Mesendoderm (in vitro differentiated cells): ENCODE data around the gene SMIM10L2A.
"Not testable (repeated sequence)": the region's sequence is repeated elsewhere in the genome, so short reads cannot be mapped to it uniquely, and the experiment has no call there.

ENCODE experiments used
- DNase-seq: peaks from one replicate; pipeline ENCODE4 v3.0.0; 2013
- H2AK5ac ChIP-seq: 2 replicates; pipeline ENCODE4 v1.6.1; 2013; ENCODE audit warnings: low read length, inconsistent platforms
- H2BK120ac ChIP-seq: 2 replicates; pipeline ENCODE4 v1.6.1; 2013; ENCODE audit warnings: low read depth, mild to moderate bottlenecking, low read length, moderate library complexity, mixed read lengths
- H2BK15ac ChIP-seq: replicated peaks from 2 replicates; pipeline ENCODE4 v1.6.1; 2013; ENCODE audit warnings: low read depth, mild to moderate bottlenecking, moderate library complexity
- H2BK5ac ChIP-seq: 2 replicates; pipeline ENCODE4 v1.6.1; 2013; ENCODE audit warnings: low read length, inconsistent platforms
- H3K18ac ChIP-seq: 2 replicates; pipeline ENCODE4 v1.6.1; 2013; ENCODE audit warnings: mild to moderate bottlenecking, low read length, mixed read lengths
- H3K23ac ChIP-seq: one replicate; pipeline ENCODE4 v1.6.1; 2013; ENCODE audit warnings: low read length
- H3K27ac ChIP-seq: 2 replicates; pipeline ENCODE4 v1.5.1; 2013; ENCODE audit warnings: low read depth, mild to moderate bottlenecking, inconsistent platforms, low read length, moderate library complexity
- H3K27me3 ChIP-seq: 2 replicates; pipeline ENCODE4 v1.6.1; 2013; ENCODE audit warnings: low read length, control low read depth, mild to moderate bottlenecking, inconsistent platforms; ENCODE audit not compliant: insufficient read depth, poor library complexity
- H3K36me3 ChIP-seq: 2 replicates; pipeline ENCODE4 v1.6.1; 2013; ENCODE audit warnings: low read length, inconsistent platforms; ENCODE audit not compliant: control insufficient read depth, insufficient read depth
- H3K4ac ChIP-seq: one replicate; pipeline ENCODE4 v1.6.1; 2013; ENCODE audit warnings: low read depth, mild to moderate bottlenecking, low read length, moderate library complexity
- H3K4me1 ChIP-seq: 2 replicates; pipeline ENCODE4 v1.6.1; 2013; ENCODE audit warnings: low read depth, low read length, inconsistent platforms; ENCODE audit not compliant: control insufficient read depth
- H3K4me2 ChIP-seq: 2 replicates; pipeline ENCODE4 v1.6.1; 2013; ENCODE audit warnings: low read length
- H3K4me3 ChIP-seq: 2 replicates; pipeline ENCODE4 v1.5.1; 2013; ENCODE audit warnings: mild to moderate bottlenecking, low read length
- H3K56ac ChIP-seq: one replicate; pipeline ENCODE4 v1.6.1; 2013; ENCODE audit warnings: low read length
- H3K79me1 ChIP-seq: 2 replicates; pipeline ENCODE4 v1.6.1; 2013; ENCODE audit warnings: low read length, inconsistent platforms
- H3K79me2 ChIP-seq: 2 replicates; pipeline ENCODE4 v1.6.1; 2013; ENCODE audit warnings: mild to moderate bottlenecking, low read length; ENCODE audit not compliant: control insufficient read depth, insufficient read depth
- H3K9ac ChIP-seq: 2 replicates; pipeline ENCODE4 v1.6.1; 2013; ENCODE audit warnings: low read length, inconsistent platforms
- H4K5ac ChIP-seq: one replicate; pipeline ENCODE4 v1.6.1; 2013; ENCODE audit warnings: low read length
- H4K8ac ChIP-seq: one replicate; pipeline ENCODE4 v1.6.1; 2013; ENCODE audit warnings: low read depth, mild to moderate bottlenecking, control low read depth, low read length, moderate library complexity
- WGBS: extraction: QIAGEN DNeasy Blood & Tissue Kit; methylation state at CpG from one replicate; pipeline ENCODE4 v1.1.7; 2013; ENCODE audit warnings: low lambda C conversion rate, missing lambda C conversion rate; ENCODE audit not compliant: insufficient coverage; ENCODE audit errors: extremely low coverage; 5-methylcytosine and 5-hydroxymethylcytosine counted together

SMIM10L2A gene

DNA sequence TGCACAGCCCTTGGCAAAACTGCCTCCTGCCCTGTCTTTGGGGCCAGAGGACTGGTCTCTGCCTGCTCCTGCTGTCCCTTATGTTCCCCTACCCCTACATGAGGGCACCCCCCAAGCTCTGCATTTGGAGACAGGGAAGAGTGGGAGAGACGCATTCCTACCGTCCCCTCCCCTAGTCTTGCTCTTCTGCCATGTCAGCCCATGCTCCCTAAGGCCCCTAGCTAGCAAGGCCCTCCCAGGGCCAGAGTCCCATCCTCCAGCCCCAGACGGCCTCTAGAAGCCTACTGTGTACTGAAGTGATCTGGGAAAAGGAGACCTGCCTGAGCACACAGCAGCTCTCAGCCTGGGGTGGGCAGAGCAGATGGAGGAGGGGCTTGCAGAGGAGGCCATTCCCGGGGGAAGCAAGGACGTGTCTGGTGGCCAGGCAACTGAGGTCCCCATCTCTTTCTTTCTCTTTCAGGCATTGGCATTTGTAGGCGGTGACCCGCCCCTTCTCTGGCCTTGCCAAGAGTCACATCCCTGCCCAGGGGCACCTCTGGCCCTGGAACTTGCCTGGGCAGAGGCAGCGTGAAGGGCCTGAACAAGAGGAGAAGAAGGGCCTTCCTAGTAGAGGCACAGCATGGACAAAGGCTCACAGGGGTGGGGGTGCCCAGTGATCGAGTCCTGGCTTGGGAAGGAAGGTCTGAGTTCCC lies 1.6 kb downstream of the SMIM10L2A start:
- H3K56ac ChIP-seq, H2BK15ac ChIP-seq, H3K4me2 ChIP-seq, H3K4ac ChIP-seq, H3K79me2 ChIP-seq, H3K27ac ChIP-seq, H3K4me1 ChIP-seq, H3K79me1 ChIP-seq, H3K36me3 ChIP-seq, H3K23ac ChIP-seq, H2BK120ac ChIP-seq, H3K18ac ChIP-seq, H4K5ac ChIP-seq, H3K4me3 ChIP-seq, H4K8ac ChIP-seq, H3K9ac ChIP-seq, H2AK5ac ChIP-seq, DNase-seq, H3K27me3 ChIP-seq, H2BK5ac ChIP-seq: not testable (repeated sequence)
- no CpG with 5 or more reads among the region's 9 CpGs for WGBS

GRCh38 chrX:135424469-135424868 lies 2.7 kb downstream of the SMIM10L2A start:
- no peak overlapping the region for H3K4ac ChIP-seq
- no peak overlapping the region for H4K8ac ChIP-seq
- no peaks in the 10 kb centered on the region for H3K27me3 ChIP-seq
- H4K5ac ChIP-seq, result no peak overlapping the region
- H3K9ac ChIP-seq, result no peak overlapping the region
- no peak overlapping the region for H2BK120ac ChIP-seq
- H3K79me1 ChIP-seq, result no peaks in the 10 kb centered on the region
- H2AK5ac ChIP-seq, result no peak overlapping the region
- no CpG with 5 or more reads among the region's 9 CpGs for WGBS
- no peaks in the 10 kb centered on the region for H3K79me2 ChIP-seq
- no peak overlapping the region for H2BK5ac ChIP-seq
- H3K36me3 ChIP-seq, result no peaks in the 10 kb centered on the region
- no peak overlapping the region for H3K56ac ChIP-seq
- H3K18ac ChIP-seq, result no peak overlapping the region
- no peak overlapping the region for H3K4me3 ChIP-seq
- H3K4me1 ChIP-seq, result no peaks in the 10 kb centered on the region
- H3K4me2 ChIP-seq, result no peak overlapping the region
- no peak for DNase-seq
- no peak overlapping the region for H3K27ac ChIP-seq
- H2BK15ac ChIP-seq, result no peak overlapping the region
- H3K23ac ChIP-seq, result no peak overlapping the region

DNA sequence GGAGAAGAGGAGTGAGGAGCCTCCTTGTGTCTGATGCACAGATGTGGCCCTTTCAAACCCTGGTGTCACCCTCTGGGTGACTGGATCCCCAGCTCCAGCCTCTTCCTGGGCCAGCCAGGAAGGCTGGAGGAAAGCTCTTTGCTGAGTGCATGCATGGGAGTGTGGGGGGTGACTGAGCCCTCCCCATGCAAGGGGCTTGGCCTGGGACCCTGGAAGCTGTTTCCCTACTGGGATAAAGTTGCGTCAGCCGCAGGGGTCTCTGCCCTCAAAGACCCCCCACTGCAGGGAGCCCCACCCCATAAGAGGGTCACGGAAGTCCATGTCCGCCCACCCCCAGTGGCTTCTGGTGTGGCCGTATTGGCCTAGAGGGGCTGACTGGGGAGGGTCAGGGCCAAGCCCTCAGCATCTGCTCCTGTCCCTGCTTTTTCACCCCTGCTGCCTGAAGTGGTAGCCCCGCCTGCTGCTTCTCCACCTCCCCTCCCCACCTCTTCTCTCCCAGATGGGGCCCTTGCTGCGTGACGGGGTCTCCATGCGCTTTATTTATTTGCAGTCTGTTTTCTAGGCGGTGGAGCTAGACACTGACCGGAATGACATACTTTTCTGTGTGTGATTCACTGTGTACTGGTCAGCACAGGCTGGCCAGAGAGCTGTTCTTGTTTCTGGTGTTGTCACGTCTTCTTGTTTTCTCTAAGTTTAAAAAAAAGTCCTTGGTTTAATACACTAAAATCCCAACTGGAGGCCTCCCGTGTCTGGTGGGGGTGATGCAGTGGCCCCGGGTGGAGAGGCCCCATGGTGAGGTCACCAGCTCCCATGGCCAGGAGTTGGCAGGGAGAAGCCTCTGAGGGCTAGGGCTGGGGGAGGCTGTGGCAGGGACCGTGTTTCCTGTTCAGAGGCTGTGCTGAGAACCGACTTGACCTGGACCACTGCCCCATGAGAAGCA lies 3.6 kb downstream of the SMIM10L2A start:
- Histone ChIP-seq H4K8ac (no peak overlapping the region), H2BK15ac (no peak overlapping the region), H2AK5ac (no peak overlapping the region), H3K9ac (no peak overlapping the region), H4K5ac (no peak overlapping the region), H3K4me2 (no peak overlapping the region), H2BK5ac (no peak overlapping the region), H3K4me1 (no peaks in the 10 kb centered on the region), H3K4ac (no peak overlapping the region), H3K27me3 (no peaks in the 10 kb centered on the region), H3K79me2 (no peaks in the 10 kb centered on the region), H3K4me3 (no peak overlapping the region), H3K18ac (no peak overlapping the region), H3K79me1 (no peaks in the 10 kb centered on the region), H3K23ac (no peak overlapping the region), H3K36me3 (no peaks in the 10 kb centered on the region), H2BK120ac (no peak overlapping the region), H3K56ac (no peak overlapping the region), H3K27ac (no peak overlapping the region)
- WGBS, result no CpG with 5 or more reads among the region's 16 CpGs
- DNase-seq, result no peak

DNA sequence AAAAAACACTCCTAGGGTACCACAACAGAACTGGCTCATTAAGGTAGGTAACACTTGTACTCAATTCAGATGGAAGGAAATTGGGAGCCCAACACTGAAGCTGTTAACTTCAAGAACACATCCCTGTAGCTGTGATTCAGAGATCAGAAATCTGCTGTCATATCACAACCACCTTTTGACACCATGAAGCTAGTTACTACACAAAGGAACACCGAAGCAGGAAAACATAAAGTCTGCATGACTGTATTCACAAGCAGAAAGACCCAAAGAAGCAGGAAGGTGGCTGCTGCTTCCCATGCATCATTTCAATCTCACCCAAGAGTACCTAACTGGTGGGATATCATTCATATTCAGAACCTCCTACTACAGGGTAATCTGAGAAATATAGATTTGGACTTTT lies 7.7 kb downstream of the SMIM10L2A start:
- Histone ChIP-seq H3K4ac (no peak overlapping the region), H3K4me3 (no peak overlapping the region), H3K4me1 (no peaks in the 10 kb centered on the region), H2BK15ac (no peak overlapping the region), H3K79me1 (no peaks in the 10 kb centered on the region), H3K9ac (no peak overlapping the region), H2AK5ac (no peak overlapping the region), H3K56ac (no peak overlapping the region), H3K27me3 (no peaks in the 10 kb centered on the region), H4K5ac (no peak overlapping the region), H2BK5ac (no peak overlapping the region), H3K4me2 (no peak overlapping the region), H3K36me3 (no peaks in the 10 kb centered on the region), H2BK120ac (no peak overlapping the region), H3K23ac (no peak overlapping the region), H4K8ac (no peak overlapping the region), H3K18ac (no peak overlapping the region), H3K27ac (no peak overlapping the region), H3K79me2 (no peaks in the 10 kb centered on the region)
- no peak for DNase-seq
- no CpG with 5 or more reads among the region's 1 CpG for WGBS

GRCh38 chrX:135431886-135432285 lies 10.1 kb downstream of the SMIM10L2A start:
- no peak overlapping the region for H3K23ac ChIP-seq
- H3K27ac ChIP-seq, result no peak overlapping the region
- no peak overlapping the region for H2BK15ac ChIP-seq
- H3K4ac ChIP-seq, result no peak overlapping the region
- H3K36me3 ChIP-seq, result no peaks in the 10 kb centered on the region
- no peak overlapping the region for H3K4me3 ChIP-seq
- H2AK5ac ChIP-seq, result no peak overlapping the region
- no peak overlapping the region for H3K56ac ChIP-seq
- no peak overlapping the region for H4K5ac ChIP-seq
- no peak for DNase-seq
- H4K8ac ChIP-seq, result no peak overlapping the region
- no peak overlapping the region for H3K18ac ChIP-seq
- no peaks in the 10 kb centered on the region for H3K79me2 ChIP-seq
- H2BK120ac ChIP-seq, result no peak overlapping the region
- H3K79me1 ChIP-seq, result no peaks in the 10 kb centered on the region
- no peaks in the 10 kb centered on the region for H3K27me3 ChIP-seq
- H3K4me1 ChIP-seq, result no peaks in the 10 kb centered on the region
- H3K9ac ChIP-seq, result no peak overlapping the region
- no peak overlapping the region for H2BK5ac ChIP-seq
- no peak overlapping the region for H3K4me2 ChIP-seq
